IPS-15b (cell line): ENCODE data around the gene RNF40.

Experiments used
- H3K27me3 ChIP-seq: one replicate; pipeline ENCODE4 v1.6.1; 2013; ENCODE audit warnings: low read length; ENCODE audit not compliant: control insufficient read depth, insufficient read depth
- H3K36me3 ChIP-seq: one replicate; pipeline ENCODE4 v1.6.1; 2013; ENCODE audit warnings: low read length; ENCODE audit not compliant: control insufficient read depth, insufficient read depth
- H3K4me1 ChIP-seq: one replicate; pipeline ENCODE4 v1.6.1; 2013; ENCODE audit warnings: mild to moderate bottlenecking, low read length; ENCODE audit not compliant: control insufficient read depth, insufficient read depth
- H3K4me3 ChIP-seq: one replicate; pipeline ENCODE4 v1.5.1; 2013; ENCODE audit warnings: low read depth, low read length
- H3K9ac ChIP-seq: one replicate; pipeline ENCODE4 v1.6.1; 2013; ENCODE audit warnings: low read depth, mild to moderate bottlenecking, low read length
- H3K9me3 ChIP-seq: one replicate; pipeline ENCODE4 v1.6.1; 2013; ENCODE audit warnings: mild to moderate bottlenecking, low read length; ENCODE audit not compliant: control insufficient read depth, insufficient read depth

Gene RNF40

GRCh38 chr16:30768583-30769181, 6.6 kb downstream of the RNF40 start:
- no peak overlapping the region for H3K9ac ChIP-seq
- no peaks in the 10 kb centered on the region for H3K9me3 ChIP-seq
- H3K4me1 ChIP-seq = no peaks in the 10 kb centered on the region
- no peak overlapping the region for H3K4me3 ChIP-seq
- H3K27me3 ChIP-seq = no peaks in the 10 kb centered on the region
- peaks cover 82% of the 10 kb centered on the region for H3K36me3 ChIP-seq

GRCh38 chr16:30769379-30770089, 7.4 kb downstream of the RNF40 start:
- H3K4me3 ChIP-seq = no peak overlapping the region
- H3K27me3 ChIP-seq = no peaks in the 10 kb centered on the region
- H3K9ac ChIP-seq = no peak overlapping the region
- H3K9me3 ChIP-seq = no peaks in the 10 kb centered on the region
- H3K4me1 ChIP-seq = no peaks in the 10 kb centered on the region
- H3K36me3 ChIP-seq = peaks cover 77% of the 10 kb centered on the region

GRCh38 chr16:30771726-30772125, 9.6 kb downstream of the RNF40 start:
- peaks cover 58% of the 10 kb centered on the region for H3K36me3 ChIP-seq
- H3K9ac ChIP-seq = no peak overlapping the region

GRCh38 chr16:30773826-30774225, 11.7 kb downstream of the RNF40 start:
- Histone ChIP-seq H3K27me3 (no peaks in the 10 kb centered on the region), H3K9ac (no peak overlapping the region), H3K4me3 (no peak overlapping the region), H3K9me3 (no peaks in the 10 kb centered on the region), H3K4me1 (peaks cover 6% of the 10 kb centered on the region), H3K36me3 (peaks cover 42% of the 10 kb centered on the region)

More at GRCh38 chr16:30771726-30772125, 9.6 kb downstream of the RNF40 start:
- H3K27me3 ChIP-seq = no peaks in the 10 kb centered on the region
- H3K4me1 ChIP-seq = no peaks in the 10 kb centered on the region
- no peak overlapping the region for H3K4me3 ChIP-seq
- H3K9me3 ChIP-seq = no peaks in the 10 kb centered on the region

GRCh38 chr16:30774367-30775130, 12.4 kb downstream of the RNF40 start:
- peaks cover 38% of the 10 kb centered on the region for H3K36me3 ChIP-seq
- H3K4me3 ChIP-seq = peak overlapping the region; percentile 59
- H3K27me3 ChIP-seq = no peaks in the 10 kb centered on the region
- no peak overlapping the region for H3K9ac ChIP-seq
- H3K9me3 ChIP-seq = no peaks in the 10 kb centered on the region
- peaks cover 10% of the 10 kb centered on the region for H3K4me1 ChIP-seq

- Histone ChIP-seq H3K4me3 (peak overlapping the region; percentile 59), H3K9ac (no peak overlapping the region)
These were observed 12.9 kb downstream of the RNF40 start for GRCh38 chr16:30775131-30775391.

GRCh38 chr16:30775392-30776188, 13.5 kb downstream of the RNF40 start:
- Histone ChIP-seq H3K4me3 (peak overlapping the region; percentile 59), H3K36me3 (peaks cover 33% of the 10 kb centered on the region), H3K27me3 (no peaks in the 10 kb centered on the region), H3K9me3 (no peaks in the 10 kb centered on the region), H3K4me1 (peaks cover 10% of the 10 kb centered on the region), H3K9ac (peak overlapping the region; percentile 90)

More at GRCh38 chr16:30775131-30775391, 12.9 kb downstream of the RNF40 start:
- Histone ChIP-seq H3K36me3 (peaks cover 36% of the 10 kb centered on the region), H3K4me1 (peaks cover 10% of the 10 kb centered on the region), H3K27me3 (no peaks in the 10 kb centered on the region), H3K9me3 (no peaks in the 10 kb centered on the region)

- no peak overlapping the region for H3K9ac ChIP-seq
- no peaks in the 10 kb centered on the region for H3K9me3 ChIP-seq
- H3K27me3 ChIP-seq = no peaks in the 10 kb centered on the region
- peaks cover 10% of the 10 kb centered on the region for H3K4me1 ChIP-seq
- peaks cover 25% of the 10 kb centered on the region for H3K36me3 ChIP-seq
- H3K4me3 ChIP-seq = no peak overlapping the region
These were observed 15.6 kb downstream of the RNF40 start for GRCh38 chr16:30777591-30778297.

- no peak overlapping the region for H3K9ac ChIP-seq
- no peaks in the 10 kb centered on the region for H3K27me3 ChIP-seq
- H3K4me3 ChIP-seq = no peak overlapping the region
- no peaks in the 10 kb centered on the region for H3K9me3 ChIP-seq
- H3K4me1 ChIP-seq = peaks cover 10% of the 10 kb centered on the region
- H3K36me3 ChIP-seq = peaks cover 25% of the 10 kb centered on the region
These were observed 16.6 kb downstream of the RNF40 start for GRCh38 chr16:30778549-30779244.

GRCh38 chr16:30779596-30779995, 17.5 kb downstream of the RNF40 start:
- peaks cover 26% of the 10 kb centered on the region for H3K36me3 ChIP-seq
- no peaks in the 10 kb centered on the region for H3K9me3 ChIP-seq
- no peak overlapping the region for H3K4me3 ChIP-seq
- peaks cover 10% of the 10 kb centered on the region for H3K4me1 ChIP-seq
- no peaks in the 10 kb centered on the region for H3K27me3 ChIP-seq
- no peak overlapping the region for H3K9ac ChIP-seq
